ENCODE data around the gene PARD6G. TPM values are rescaled to one million over a fixed set of nuclear protein-coding genes. Genes with fewer than 3 reads are reported as not detected.

Gene PARD6G
- total and polyA plus RNA-seq, 2 experiments from 2014 or later: 0.22 to 0.53 TPM

GRCh38 chr18:80193701-80194100, 53.6 kb downstream of the PARD6G start:
- H3K79me2 ChIP-seq (ENCODE audit: insufficient read depth): no peaks in the 10 kb centered on the region
- no peak overlapping the region for H3K4me2 ChIP-seq (ENCODE audit: unreplicated experiment)
- H3K9me2 ChIP-seq (ENCODE audit: insufficient read depth): no peaks in the 10 kb centered on the region
- no peak overlapping the region for H3K4me3 ChIP-seq
- H2AFZ ChIP-seq: no peak overlapping the region
- no peaks in the 10 kb centered on the region for H3K4me1 ChIP-seq (ENCODE audit: insufficient read depth)
- H4K20me1 ChIP-seq (ENCODE audit: insufficient read depth): no peaks in the 10 kb centered on the region
- TF ChIP-seq EZH2phosphoT487 (IDR thresholded peaks at IDR 0.05; ENCODE audit: insufficient read depth, low read depth) (no peak), EZH2 (IDR thresholded peaks at IDR 0.05; ENCODE audit: insufficient read depth, poor library complexity, severe bottlenecking) (no peak)
- no peaks in the 10 kb centered on the region for H3K9me3 ChIP-seq (ENCODE audit: low read depth)
- H3K9ac ChIP-seq: no peak overlapping the region
- DNase-seq: no peak
- WGBS, 2 experiments (ENCODE audit: low coverage in 1 of 2, low lambda C conversion rate in 2 of 2, missing lambda C conversion rate in 2 of 2): 21 to 31% methylated on average over 5 of the region's 5 CpGs
- no peak overlapping the region for H3K27ac ChIP-seq
- H3K36me3 ChIP-seq (ENCODE audit: low read depth): no peaks in the 10 kb centered on the region
- no peaks in the 10 kb centered on the region for H3F3A ChIP-seq (ENCODE audit: insufficient read depth)
- in situ Hi-C loops (cut with MboI): no loop called here
- no peaks in the 10 kb centered on the region; the same call in 1 of the 2 replicates for H3K27me3 ChIP-seq (replicated peaks; ENCODE audit: insufficient read depth)

- Histone ChIP-seq H3K9me2 (ENCODE audit: insufficient read depth) (no peaks in the 10 kb centered on the region), H3K9ac (no peak overlapping the region), H3F3A (ENCODE audit: insufficient read depth) (no peaks in the 10 kb centered on the region), H3K27ac (no peak overlapping the region), H3K79me2 (ENCODE audit: insufficient read depth) (no peaks in the 10 kb centered on the region), H4K20me1 (ENCODE audit: insufficient read depth) (no peaks in the 10 kb centered on the region), H3K27me3 (replicated peaks; ENCODE audit: insufficient read depth) (no peaks in the 10 kb centered on the region; the same call in 1 of the 2 replicates), H3K36me3 (ENCODE audit: low read depth) (no peaks in the 10 kb centered on the region), H2AFZ (no peak overlapping the region), H3K4me2 (ENCODE audit: unreplicated experiment) (no peak overlapping the region), H3K9me3 (ENCODE audit: low read depth) (no peaks in the 10 kb centered on the region), H3K4me1 (ENCODE audit: insufficient read depth) (no peaks in the 10 kb centered on the region), H3K4me3 (no peak overlapping the region)
- TF ChIP-seq EZH2 (IDR thresholded peaks at IDR 0.05; ENCODE audit: insufficient read depth, poor library complexity, severe bottlenecking): no peak
- TF ChIP-seq EZH2phosphoT487 (IDR thresholded peaks at IDR 0.05; ENCODE audit: insufficient read depth, low read depth): no peak
- WGBS, 2 experiments (ENCODE audit: low coverage in 1 of 2, low lambda C conversion rate in 2 of 2, missing lambda C conversion rate in 2 of 2): 60% methylated on average over 11 of the region's 11 CpGs
- DNase-seq: no peak
- in situ Hi-C loops (cut with MboI): no loop called here
Observed at GRCh38 chr18:80192653-80193385, 54.5 kb downstream of the PARD6G start.

GRCh38 chr18:80191907-80192652, 55.2 kb downstream of the PARD6G start:
- in situ Hi-C loops (cut with MboI): no loop called here
- TF ChIP-seq EZH2 (IDR thresholded peaks at IDR 0.05; ENCODE audit: insufficient read depth, poor library complexity, severe bottlenecking): no peak
- WGBS, 2 experiments (ENCODE audit: low coverage in 1 of 2, low lambda C conversion rate in 2 of 2, missing lambda C conversion rate in 2 of 2): 70 to 72% methylated on average over 11 to 19 of the region's 19 CpGs
- H3F3A ChIP-seq (ENCODE audit: insufficient read depth): no peaks in the 10 kb centered on the region
- no peaks in the 10 kb centered on the region for H3K79me2 ChIP-seq (ENCODE audit: insufficient read depth)
- no peaks in the 10 kb centered on the region for H3K36me3 ChIP-seq (ENCODE audit: low read depth)
- no peaks in the 10 kb centered on the region; the same call in 1 of the 2 replicates for H3K27me3 ChIP-seq (replicated peaks; ENCODE audit: insufficient read depth)
- no peak overlapping the region for H3K4me3 ChIP-seq
- no peak overlapping the region for H3K9ac ChIP-seq
- H3K4me2 ChIP-seq (ENCODE audit: unreplicated experiment): no peak overlapping the region
- no peak for DNase-seq
- H3K27ac ChIP-seq: no peak overlapping the region
- no peak overlapping the region for H2AFZ ChIP-seq
- H4K20me1 ChIP-seq (ENCODE audit: insufficient read depth): no peaks in the 10 kb centered on the region
- no peaks in the 10 kb centered on the region for H3K9me2 ChIP-seq (ENCODE audit: insufficient read depth)
- H3K9me3 ChIP-seq (ENCODE audit: low read depth): no peaks in the 10 kb centered on the region
- no peaks in the 10 kb centered on the region for H3K4me1 ChIP-seq (ENCODE audit: insufficient read depth)

- H3K9ac ChIP-seq: no peak overlapping the region
- no peaks in the 10 kb centered on the region for H3K79me2 ChIP-seq (ENCODE audit: insufficient read depth)
- no peaks in the 10 kb centered on the region for H3K36me3 ChIP-seq (ENCODE audit: low read depth)
- WGBS, 2 experiments (ENCODE audit: low coverage in 1 of 2, low lambda C conversion rate in 2 of 2, missing lambda C conversion rate in 2 of 2): 79 to 81% methylated on average over 5 of the region's 5 CpGs
- H4K20me1 ChIP-seq (ENCODE audit: insufficient read depth): no peaks in the 10 kb centered on the region
- in situ Hi-C loops (cut with MboI): no loop called here
- H3K9me3 ChIP-seq (ENCODE audit: low read depth): no peaks in the 10 kb centered on the region
- no peak overlapping the region for H3K27ac ChIP-seq
- no peak overlapping the region for H2AFZ ChIP-seq
- no peak for TF ChIP-seq EZH2 (IDR thresholded peaks at IDR 0.05; ENCODE audit: insufficient read depth, poor library complexity, severe bottlenecking)
- TF ChIP-seq EZH2phosphoT487 (IDR thresholded peaks at IDR 0.05; ENCODE audit: insufficient read depth, low read depth): no peak
- H3F3A ChIP-seq (ENCODE audit: insufficient read depth): no peaks in the 10 kb centered on the region
- H3K4me3 ChIP-seq: no peak overlapping the region
- H3K9me2 ChIP-seq (ENCODE audit: insufficient read depth): no peaks in the 10 kb centered on the region
- no peaks in the 10 kb centered on the region; the same call in 1 of the 2 replicates for H3K27me3 ChIP-seq (replicated peaks; ENCODE audit: insufficient read depth)
- no peaks in the 10 kb centered on the region for H3K4me1 ChIP-seq (ENCODE audit: insufficient read depth)
- no peak overlapping the region for H3K4me2 ChIP-seq (ENCODE audit: unreplicated experiment)
- no peak for DNase-seq
Observed at GRCh38 chr18:80191264-80191663, 56.0 kb downstream of the PARD6G start.

Measured in GM23248 (cell line).